Cardiac muscle cell (in vitro differentiated cells and primary cell): ENCODE results near the gene TMEM151B. TPM values are rescaled to one million over a fixed set of nuclear protein-coding genes. Genes with fewer than 3 reads are reported as not detected.

Source experiments
- DNase-seq, 2 donors: peaks; one replicate each; pipeline versions ENCODE4 v3.0.0 to v3.0.0-alpha.2; 2010 to 2017; ENCODE audit warnings: low read depth in 1 of 2, low spot score in 1 of 2
- H3K27ac ChIP-seq: fragments of 200-600 bp; sonication (generic); 2 replicates; pipeline ENCODE4 v1.5.1; 2016
- H3K27me3 ChIP-seq: fragments of 200-600 bp; sonication (generic); 2 replicates; pipeline ENCODE4 v1.6.0; 2016; ENCODE audit warnings: control low read depth
- H3K36me3 ChIP-seq: fragments of 200-600 bp; sonication (generic); 2 replicates; pipeline ENCODE4 v1.5.1; 2016; ENCODE audit warnings: control low read depth
- H3K4me1 ChIP-seq: fragments of 200-600 bp; sonication (generic); 2 replicates; pipeline ENCODE4 v1.8.1; 2017; ENCODE audit warnings: low read depth, mild to moderate bottlenecking, mixed run types
- H3K4me3 ChIP-seq: fragments of 200-600 bp; sonication (generic); 2 replicates; pipeline ENCODE4 v1.5.1; 2016; ENCODE audit warnings: mild to moderate bottlenecking
- H3K9me3 ChIP-seq: fragments of 200-600 bp; sonication (generic); 2 replicates; pipeline ENCODE4 v1.5.1; 2017; ENCODE audit warnings: low read depth, mild to moderate bottlenecking, control low read depth
- polyA plus RNA-seq: library from polyadenylated mRNA; unstranded; fragments of >200 nt; fragmentation: Nextera tagmentation; extraction: Ambion mirVana; gene quantifications from 2 replicates; pipeline ENCODE4 v1.2.1, GENCODE V29; 2016
- total RNA-seq: library from RNA; depleted of rRNA; stranded (reverse); fragments of >200 nt; gene quantifications from 2 replicates; pipeline ENCODE4 v1.2.3, GENCODE V29; 2016
- TF ChIP-seq, protein P1 (sequence below): IDR thresholded peaks from 2 replicates; pipeline ENCODE4 v1.5.1; 2012; ENCODE audit warnings: low read depth, mild to moderate bottlenecking, low read length

Gene TMEM151B
- total and polyA plus RNA-seq, 2 experiments from 2014 or later, result 0.21 to 0.29 TPM

DNA sequence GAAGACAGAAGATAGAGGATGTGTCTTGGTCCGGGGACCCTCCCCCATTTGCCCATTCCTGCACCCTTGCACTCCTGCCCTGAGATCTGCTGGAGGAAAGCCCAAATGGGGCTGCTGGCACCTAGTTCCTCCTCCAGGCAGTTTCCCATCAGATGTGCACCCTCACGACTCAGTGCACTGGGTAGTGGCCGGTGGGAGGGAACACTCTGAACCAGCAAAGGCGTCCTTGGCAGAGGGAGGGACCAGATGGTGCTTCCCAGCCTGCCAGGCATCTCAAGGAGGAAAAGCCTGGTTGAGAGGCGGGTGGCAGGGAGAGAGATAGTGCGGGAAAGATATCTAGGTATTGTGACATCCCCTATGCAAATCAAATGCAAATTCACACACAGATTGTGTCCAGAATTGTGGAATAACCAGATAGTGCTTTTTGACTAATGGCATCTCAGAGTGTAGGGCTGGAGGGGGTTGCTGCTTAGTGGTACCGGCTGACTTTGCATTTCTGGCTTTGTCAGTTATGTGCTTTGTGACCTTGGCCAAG, 19.5 kb downstream of the TMEM151B start:
- TF ChIP-seq, protein P1, sequence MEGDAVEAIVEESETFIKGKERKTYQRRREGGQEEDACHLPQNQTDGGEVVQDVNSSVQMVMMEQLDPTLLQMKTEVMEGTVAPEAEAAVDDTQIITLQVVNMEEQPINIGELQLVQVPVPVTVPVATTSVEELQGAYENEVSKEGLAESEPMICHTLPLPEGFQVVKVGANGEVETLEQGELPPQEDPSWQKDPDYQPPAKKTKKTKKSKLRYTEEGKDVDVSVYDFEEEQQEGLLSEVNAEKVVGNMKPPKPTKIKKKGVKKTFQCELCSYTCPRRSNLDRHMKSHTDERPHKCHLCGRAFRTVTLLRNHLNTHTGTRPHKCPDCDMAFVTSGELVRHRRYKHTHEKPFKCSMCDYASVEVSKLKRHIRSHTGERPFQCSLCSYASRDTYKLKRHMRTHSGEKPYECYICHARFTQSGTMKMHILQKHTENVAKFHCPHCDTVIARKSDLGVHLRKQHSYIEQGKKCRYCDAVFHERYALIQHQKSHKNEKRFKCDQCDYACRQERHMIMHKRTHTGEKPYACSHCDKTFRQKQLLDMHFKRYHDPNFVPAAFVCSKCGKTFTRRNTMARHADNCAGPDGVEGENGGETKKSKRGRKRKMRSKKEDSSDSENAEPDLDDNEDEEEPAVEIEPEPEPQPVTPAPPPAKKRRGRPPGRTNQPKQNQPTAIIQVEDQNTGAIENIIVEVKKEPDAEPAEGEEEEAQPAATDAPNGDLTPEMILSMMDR, result no peak
- H3K27me3 ChIP-seq, result peaks cover 47% of the 10 kb centered on the region
- H3K36me3 ChIP-seq, result no peaks in the 10 kb centered on the region
- H3K4me3 ChIP-seq, result no peak overlapping the region
- DNase-seq, result no peak
- no peak overlapping the region for H3K27ac ChIP-seq
- H3K4me1 ChIP-seq, result no peaks in the 10 kb centered on the region
- H3K9me3 ChIP-seq, result no peaks in the 10 kb centered on the region

DNA sequence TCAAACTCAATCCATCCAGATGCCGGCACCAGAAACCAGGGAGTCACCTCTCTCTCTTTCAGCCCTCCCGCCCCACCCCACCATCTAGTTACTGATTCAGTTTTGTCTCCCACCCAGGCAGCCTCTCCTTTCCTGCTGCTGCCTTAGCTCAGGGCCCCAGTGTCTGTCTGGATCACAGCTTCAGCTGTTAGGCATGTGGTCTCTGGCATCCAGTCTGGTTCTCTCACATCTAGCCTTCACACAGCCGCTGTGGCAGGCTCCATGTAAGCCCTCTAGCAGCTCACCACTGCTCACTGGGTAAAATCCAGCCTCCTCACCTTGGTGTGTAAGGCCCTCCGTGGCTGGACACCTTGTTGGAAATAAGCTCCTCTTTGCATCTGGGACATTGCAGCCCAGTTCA, 21.6 kb downstream of the TMEM151B start:
- H3K27me3 ChIP-seq, result peaks cover 63% of the 10 kb centered on the region
- H3K9me3 ChIP-seq, result no peaks in the 10 kb centered on the region

DNA sequence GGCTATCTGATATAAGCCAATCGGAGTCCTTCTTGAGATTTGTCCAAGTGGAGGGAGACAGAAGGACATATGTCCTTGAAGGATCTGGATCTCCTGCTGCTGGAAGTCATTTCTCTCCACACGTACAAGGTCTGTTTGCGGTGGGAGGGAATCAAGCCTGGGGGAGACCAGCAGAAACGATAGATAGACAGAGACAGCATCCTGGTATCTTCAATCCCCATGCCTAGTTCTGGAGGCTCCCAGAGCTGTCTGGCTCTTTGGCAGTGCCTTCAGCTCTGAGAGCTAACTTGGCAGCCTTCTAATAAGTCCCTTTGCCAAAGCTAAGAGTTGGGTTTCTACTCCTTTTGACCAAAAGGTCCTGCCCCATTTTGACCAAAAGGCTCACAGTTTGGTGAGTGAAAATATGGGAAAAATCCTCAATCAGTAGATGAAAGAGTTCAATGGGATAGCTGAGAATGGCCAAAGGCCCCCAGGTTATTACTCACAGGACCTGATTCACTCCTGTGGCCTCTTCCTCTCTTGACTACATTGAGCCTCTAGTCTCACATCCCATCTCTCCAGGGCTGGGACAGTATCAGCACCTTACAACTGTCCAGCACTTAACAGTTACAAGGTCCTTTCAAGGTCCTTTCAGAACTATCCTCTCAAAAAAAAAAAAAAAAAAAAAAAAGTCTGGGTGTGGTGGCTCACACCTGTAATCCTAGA, 22.6 kb downstream of the TMEM151B start:
- Histone ChIP-seq H3K27ac (no peak overlapping the region), H3K9me3 (no peaks in the 10 kb centered on the region), H3K4me1 (no peaks in the 10 kb centered on the region), H3K27me3 (peaks cover 60% of the 10 kb centered on the region), H3K36me3 (no peaks in the 10 kb centered on the region), H3K4me3 (no peak overlapping the region)
- no peak for DNase-seq
- TF ChIP-seq, protein P1, result no peak

More for the DNA sequence above, 21.6 kb downstream of the TMEM151B start:
- H3K36me3 ChIP-seq, result no peaks in the 10 kb centered on the region
- H3K4me3 ChIP-seq, result no peak overlapping the region
- TF ChIP-seq, protein P1, result no peak
- DNase-seq, result no peak
- H3K4me1 ChIP-seq, result no peaks in the 10 kb centered on the region
- no peak overlapping the region for H3K27ac ChIP-seq

DNA sequence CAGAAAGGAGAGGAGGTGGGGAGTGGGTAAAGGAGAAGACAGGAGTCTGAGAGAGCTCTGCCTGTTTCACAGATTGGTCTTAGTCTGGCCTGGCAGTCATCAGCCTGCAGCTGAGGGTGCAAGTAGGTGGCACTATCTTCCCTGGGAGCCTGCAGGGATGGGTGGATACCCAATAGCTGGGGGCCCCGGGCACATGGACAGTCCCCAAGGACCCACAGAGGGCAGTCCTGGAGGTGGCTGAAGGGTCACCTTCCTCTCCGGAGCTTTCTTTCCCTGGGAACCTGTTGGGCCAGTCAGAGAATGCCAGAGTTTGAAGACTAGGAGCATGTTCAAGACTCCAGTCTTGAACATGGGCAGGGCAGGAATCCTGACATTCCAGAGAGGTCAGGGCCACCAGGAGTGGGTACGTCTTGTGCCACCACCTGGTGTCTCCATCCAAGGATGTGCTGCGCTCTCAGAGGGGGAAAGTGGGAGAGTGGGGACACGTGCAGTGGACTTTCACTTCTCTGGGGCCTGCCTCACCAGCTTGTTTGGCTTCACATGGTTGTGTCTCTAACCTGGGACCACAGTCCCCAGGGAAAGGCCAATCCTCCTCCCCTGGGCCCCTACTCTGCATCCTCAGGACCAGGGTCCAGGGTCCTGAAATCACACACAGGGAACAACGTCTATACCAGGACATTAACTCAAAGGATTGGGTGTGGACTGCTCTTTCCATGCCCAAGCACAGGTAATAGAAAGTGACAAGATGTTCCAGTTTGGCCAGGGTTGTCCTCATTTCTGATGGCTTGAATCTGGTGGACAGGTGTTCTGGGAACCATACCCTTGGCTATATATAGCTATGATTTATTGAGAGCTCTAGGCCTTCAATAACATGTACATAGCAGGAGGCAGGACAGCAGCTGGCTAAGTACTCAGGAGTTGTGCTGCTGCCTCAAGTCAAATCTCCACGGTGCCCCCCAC, 24.9 kb downstream of the TMEM151B start:
- H3K36me3 ChIP-seq, result no peaks in the 10 kb centered on the region
- TF ChIP-seq, protein P1, result no peak
- H3K27me3 ChIP-seq, result peaks cover 49% of the 10 kb centered on the region
- H3K9me3 ChIP-seq, result no peaks in the 10 kb centered on the region
- DNase-seq, result no peak
- H3K4me3 ChIP-seq, result no peak overlapping the region
- no peak overlapping the region for H3K27ac ChIP-seq
- no peaks in the 10 kb centered on the region for H3K4me1 ChIP-seq
